Measurements from ENCODE around the gene KCNC1. TPM values are rescaled to one million over a fixed set of nuclear protein-coding genes. Genes with fewer than 3 reads are reported as not detected.

The KCNC1 gene
- not detected for total RNA-seq

DNA sequence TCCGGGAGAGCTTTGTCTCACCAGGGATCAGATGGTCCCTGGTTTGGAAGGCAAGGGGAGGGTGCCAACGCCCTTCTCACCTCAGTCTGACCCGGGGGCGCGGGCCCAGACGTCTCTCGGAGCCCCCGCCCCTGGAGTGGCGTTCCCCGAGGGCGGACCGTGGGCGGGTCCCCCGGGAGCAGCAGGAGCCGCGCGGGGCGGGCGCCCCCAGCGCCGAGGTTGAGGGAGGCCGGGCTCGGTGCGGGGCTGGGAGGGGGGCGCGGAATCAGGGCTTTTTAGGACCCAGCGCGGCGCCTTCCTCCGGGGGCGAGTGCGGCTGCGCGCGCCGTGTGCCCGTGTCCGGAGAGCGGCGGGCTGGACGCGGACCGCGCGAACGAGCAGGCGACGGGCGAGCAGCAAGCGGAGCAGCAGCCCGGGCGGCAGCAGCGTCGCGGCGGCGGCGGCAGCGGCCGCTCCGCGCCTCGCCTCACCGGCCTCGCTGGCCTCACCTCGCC is at the start of gene KCNC1:
Gene KCNC1, plus strand, starts transcription at position 364 of the 494 bp plus-strand sequence. CDS start 1,222 bp downstream, outside the sequence.
- peak in 1 of 2 donors; percentile 47 for DNase-seq (ENCODE audit: low spot score in 2 of 2)
- no peak within 1 kb of the TSS for H3K27ac Mint-ChIP-seq

DNA sequence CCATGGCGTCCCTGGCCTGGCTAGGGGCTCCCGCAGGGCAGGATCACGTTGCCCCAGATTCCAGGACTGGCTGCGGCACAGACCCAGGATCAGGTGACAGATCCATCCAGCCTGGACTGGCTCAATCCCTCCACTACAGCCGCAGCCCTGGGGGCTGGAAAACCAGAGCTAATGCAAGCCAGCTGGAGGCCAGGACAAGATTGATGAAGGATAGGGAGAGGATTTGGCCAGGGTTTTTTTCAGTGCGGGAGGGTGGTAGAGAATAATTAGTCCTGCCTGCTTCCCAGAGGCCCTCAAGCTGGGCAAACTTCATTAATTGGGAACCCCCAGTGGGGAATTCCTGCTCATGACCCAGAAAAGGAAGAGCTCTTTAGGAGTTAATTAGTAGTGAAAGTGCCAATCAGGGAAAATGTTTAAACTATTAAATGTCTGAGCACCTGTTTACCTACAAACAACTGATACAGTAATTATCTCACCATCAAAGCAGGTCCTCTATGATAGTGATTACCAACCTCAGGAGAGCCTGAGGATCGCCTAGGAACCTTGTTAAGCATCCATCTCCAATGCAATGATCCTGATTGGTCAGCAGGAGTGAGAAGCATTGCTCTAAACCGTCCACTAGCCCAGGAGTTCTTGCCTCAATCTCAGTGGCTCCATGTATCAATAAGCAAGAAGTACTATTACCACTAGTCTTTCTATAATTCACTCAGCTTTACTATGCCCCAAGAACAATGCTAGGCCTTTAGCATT is 48.2 kb upstream of the KCNC1 start:
- ATAC-seq (no peak), DNase-seq (ENCODE audit: low spot score in 2 of 2) (no peak)
- no peaks in the 10 kb centered on the region for H3K9me3 Mint-ChIP-seq
- H3K36me3 Mint-ChIP-seq: no peaks in the 10 kb centered on the region
- H3K27ac Mint-ChIP-seq: no peak overlapping the region

More for the DNA sequence above, at the start of gene KCNC1:
- Mint-ChIP-seq H3K36me3 (peaks cover 0 to 10% of the 10 kb centered on the region in 2 donors), H3K9me3 (no peaks in the 10 kb centered on the region)
- ATAC-seq: peak in 1 of 2 donors; percentile 3

GRCh38 chr11:17687946-17688670 is 46.5 kb upstream of the KCNC1 start:
- no peaks in the 10 kb centered on the region for H3K36me3 Mint-ChIP-seq
- ATAC-seq: no peak
- no peaks in the 10 kb centered on the region for H3K9me3 Mint-ChIP-seq
- no peak for DNase-seq (ENCODE audit: low spot score in 2 of 2)
- H3K27ac Mint-ChIP-seq: no peak overlapping the region

DNA sequence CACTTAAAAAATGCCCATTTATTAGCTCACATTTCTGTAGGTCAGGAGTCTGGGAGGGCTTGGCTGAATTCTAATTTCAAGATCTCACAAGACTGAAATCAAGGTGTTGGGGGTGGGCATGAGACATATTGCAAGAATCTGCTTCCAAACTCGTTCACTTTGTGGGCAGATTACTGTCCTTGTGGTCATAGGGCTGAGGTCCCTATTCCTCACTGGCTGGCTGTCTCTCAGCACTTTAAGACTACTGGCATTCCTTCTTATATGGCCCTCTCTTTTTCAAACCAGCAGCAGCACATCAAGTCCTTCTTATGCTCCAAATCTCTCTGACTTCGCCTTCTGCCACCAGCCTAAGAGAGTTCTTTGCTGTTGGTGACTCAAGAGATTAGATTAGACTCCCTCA is 43.0 kb upstream of the KCNC1 start:
- no peaks in the 10 kb centered on the region for H3K9me3 Mint-ChIP-seq
- H3K36me3 Mint-ChIP-seq: no peaks in the 10 kb centered on the region
- DNase-seq (ENCODE audit: low spot score in 2 of 2) (no peak), ATAC-seq (no peak)
- H3K27ac Mint-ChIP-seq: no peak overlapping the region

DNA sequence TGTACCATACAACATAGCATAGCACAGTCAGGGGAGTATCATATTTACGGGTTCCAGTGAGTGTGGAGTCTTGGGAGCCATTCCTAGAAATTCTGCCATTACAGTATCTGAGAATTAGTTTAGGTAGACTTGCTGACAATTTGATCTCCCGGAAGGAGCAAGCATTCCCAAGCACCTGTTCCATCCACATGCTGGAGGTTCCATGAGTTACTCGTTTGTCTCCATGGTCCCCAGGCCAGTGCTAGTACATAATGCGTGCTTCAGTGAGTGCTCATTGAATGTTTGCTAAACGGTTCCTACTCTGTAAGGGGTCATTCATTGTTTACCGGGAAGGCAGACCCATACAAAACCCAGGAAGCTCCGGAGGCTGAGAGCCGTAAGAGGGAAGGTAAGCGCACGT is 42.6 kb upstream of the KCNC1 start:
- no peak overlapping the region for H3K27ac Mint-ChIP-seq
- H3K36me3 Mint-ChIP-seq: no peaks in the 10 kb centered on the region
- ATAC-seq (no peak), DNase-seq (ENCODE audit: low spot score in 2 of 2) (no peak)
- no peaks in the 10 kb centered on the region for H3K9me3 Mint-ChIP-seq

GRCh38 chr11:17692931-17693330 is 41.6 kb upstream of the KCNC1 start:
- no peaks in the 10 kb centered on the region for H3K36me3 Mint-ChIP-seq
- H3K9me3 Mint-ChIP-seq: no peaks in the 10 kb centered on the region
- ATAC-seq (no peak), DNase-seq (ENCODE audit: low spot score in 2 of 2) (no peak)
- H3K27ac Mint-ChIP-seq: no peak overlapping the region

DNA sequence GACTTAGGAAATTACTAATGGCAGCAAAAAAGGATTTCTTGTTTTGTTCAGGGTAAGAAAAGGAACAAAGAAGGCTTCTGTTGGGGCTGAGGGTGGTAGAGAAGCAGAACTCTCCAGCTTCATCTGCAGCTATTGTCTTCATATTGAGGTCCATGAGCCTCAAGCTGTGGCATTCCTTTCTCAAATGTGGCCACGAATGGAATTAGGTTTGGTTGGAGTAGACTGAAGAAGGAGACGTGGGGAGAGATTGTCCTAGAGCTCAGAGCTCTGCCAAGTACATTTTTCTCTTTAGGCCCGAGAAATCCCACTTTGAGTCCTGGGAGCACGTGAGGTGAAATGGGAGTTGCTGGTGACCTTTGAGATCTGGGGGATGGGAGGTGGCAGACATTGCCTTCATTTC is 41.0 kb upstream of the KCNC1 start:
- no peaks in the 10 kb centered on the region for H3K36me3 Mint-ChIP-seq
- ATAC-seq (no peak), DNase-seq (ENCODE audit: low spot score in 2 of 2) (no peak)
- no peak overlapping the region for H3K27ac Mint-ChIP-seq
- H3K9me3 Mint-ChIP-seq: no peaks in the 10 kb centered on the region

DNA sequence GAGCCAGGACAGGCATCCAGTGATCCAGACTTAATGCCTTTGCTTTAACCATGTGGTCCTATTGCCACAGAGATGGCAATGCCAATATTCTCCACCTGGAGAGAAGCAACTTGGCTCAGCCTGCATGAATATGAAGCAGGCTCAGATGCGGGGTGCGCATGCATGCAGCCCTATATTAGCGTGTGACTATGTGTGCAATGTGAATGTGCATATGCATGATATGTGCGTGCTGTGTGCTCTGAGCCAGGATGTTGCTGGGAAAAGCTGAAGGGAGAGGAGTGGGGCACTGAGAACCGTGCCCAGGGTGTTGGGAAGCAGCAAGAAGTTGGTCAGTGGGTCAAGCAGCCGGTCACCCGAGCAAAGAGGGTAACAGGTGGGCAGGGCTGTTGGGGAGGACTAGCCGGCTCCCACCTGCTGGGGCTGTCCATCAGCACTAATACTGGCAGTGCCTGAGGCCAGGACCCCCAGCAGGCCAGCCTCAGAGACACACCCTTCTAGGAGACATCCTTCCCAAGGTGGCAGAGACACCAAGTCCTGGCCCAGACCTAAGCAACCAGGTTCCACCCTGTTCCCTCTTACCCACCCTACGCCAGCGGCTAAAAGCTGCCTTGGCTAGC is 40.0 kb upstream of the KCNC1 start:
- DNase-seq (ENCODE audit: low spot score in 2 of 2): no peak
- Mint-ChIP-seq H3K36me3 (no peaks in the 10 kb centered on the region), H3K9me3 (no peaks in the 10 kb centered on the region), H3K27ac (no peak overlapping the region)
- ATAC-seq: no peak

- no peak for ATAC-seq
- H3K27ac Mint-ChIP-seq: no peak overlapping the region
- no peak for DNase-seq (ENCODE audit: low spot score in 2 of 2)
- no peaks in the 10 kb centered on the region for H3K9me3 Mint-ChIP-seq
- no peaks in the 10 kb centered on the region for H3K36me3 Mint-ChIP-seq
These were observed 38.8 kb upstream of the KCNC1 start for GRCh38 chr11:17695454-17696441.

- no peaks in the 10 kb centered on the region for H3K9me3 Mint-ChIP-seq
- ATAC-seq (no peak), DNase-seq (ENCODE audit: low spot score in 2 of 2) (no peak)
- no peaks in the 10 kb centered on the region for H3K36me3 Mint-ChIP-seq
- H3K27ac Mint-ChIP-seq: no peak overlapping the region
These were observed 37.8 kb upstream of the KCNC1 start for GRCh38 chr11:17696741-17697140.

DNA sequence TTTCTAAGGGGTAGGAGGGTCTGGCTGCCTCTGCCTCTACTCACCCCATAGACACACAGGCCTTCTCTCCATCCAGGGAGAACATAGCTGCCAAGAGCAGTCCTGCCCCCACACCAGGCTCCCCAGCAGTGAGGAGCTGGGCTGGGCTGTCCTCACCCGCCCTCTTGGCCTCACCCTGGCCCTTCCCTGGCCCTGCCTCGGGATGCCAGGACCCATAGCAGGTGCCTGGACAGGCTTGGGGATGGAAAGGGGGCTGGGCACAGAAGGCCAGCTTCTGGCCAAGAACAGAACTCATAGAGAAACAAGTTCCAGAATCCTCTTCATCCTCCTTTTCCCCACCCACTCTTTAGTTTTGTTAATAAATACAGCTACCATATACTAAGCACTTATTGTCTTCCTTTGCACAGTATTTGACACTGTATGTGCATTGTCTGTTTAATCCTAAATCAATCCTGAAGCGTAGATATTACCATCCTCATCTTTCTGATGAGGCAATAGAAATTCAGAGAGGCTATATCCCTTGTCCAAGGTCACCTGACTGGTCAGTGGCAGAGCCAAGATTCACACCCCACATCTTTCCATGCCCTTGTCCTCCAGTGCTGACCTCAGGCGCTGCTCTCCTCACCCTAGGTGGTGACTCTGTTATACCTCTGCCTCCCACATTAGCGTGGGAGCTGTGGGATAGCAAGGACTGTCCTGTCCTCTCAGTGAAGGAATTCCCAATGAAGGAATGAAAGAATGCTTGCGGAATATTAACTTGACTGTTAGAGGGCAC is 37.2 kb upstream of the KCNC1 start:
- Mint-ChIP-seq H3K27ac (no peak overlapping the region), H3K36me3 (no peaks in the 10 kb centered on the region), H3K9me3 (no peaks in the 10 kb centered on the region)
- ATAC-seq (no peak), DNase-seq (ENCODE audit: low spot score in 2 of 2) (no peak)

GRCh38 chr11:17699147-17700114 is 35.1 kb upstream of the KCNC1 start:
- DNase-seq (ENCODE audit: low spot score in 2 of 2) (no peak), ATAC-seq (no peak)
- H3K27ac Mint-ChIP-seq: no peak overlapping the region
- H3K36me3 Mint-ChIP-seq: peaks cover 0 to 7% of the 10 kb centered on the region in 2 donors
- H3K9me3 Mint-ChIP-seq: peaks cover 6 to 7% of the 10 kb centered on the region in 2 donors

DNA sequence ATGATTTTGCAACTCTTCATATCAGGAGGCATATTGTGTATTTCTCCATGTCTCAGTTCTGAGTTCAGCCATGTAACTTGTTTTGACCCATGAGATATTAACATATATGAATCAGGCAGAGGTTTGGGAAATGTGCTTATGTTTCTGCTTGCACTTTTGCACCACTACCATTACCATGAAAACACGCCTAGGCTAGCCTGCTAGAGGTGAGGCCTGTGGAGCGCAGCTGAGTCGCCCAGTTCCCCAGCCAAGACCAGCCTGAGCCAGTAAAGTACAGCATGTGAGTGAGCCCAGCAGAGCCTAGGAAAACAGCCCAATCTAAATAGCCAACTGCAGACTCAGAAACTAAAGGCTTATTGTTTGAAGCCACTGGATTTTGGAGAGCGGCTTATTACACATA is 33.6 kb upstream of the KCNC1 start:
- Mint-ChIP-seq H3K27ac (no peak overlapping the region), H3K36me3 (peaks cover 0 to 7% of the 10 kb centered on the region in 2 donors), H3K9me3 (peaks cover 6 to 7% of the 10 kb centered on the region in 2 donors)
- DNase-seq (ENCODE audit: low spot score in 2 of 2) (no peak), ATAC-seq (no peak)

GRCh38 chr11:17702876-17703275 is 31.7 kb upstream of the KCNC1 start:
- DNase-seq (ENCODE audit: low spot score in 2 of 2) (no peak), ATAC-seq (no peak)
- H3K36me3 Mint-ChIP-seq: peaks cover 0 to 7% of the 10 kb centered on the region in 2 donors
- H3K27ac Mint-ChIP-seq: no peak overlapping the region
- H3K9me3 Mint-ChIP-seq: peaks cover 6 to 7% of the 10 kb centered on the region in 2 donors

DNA sequence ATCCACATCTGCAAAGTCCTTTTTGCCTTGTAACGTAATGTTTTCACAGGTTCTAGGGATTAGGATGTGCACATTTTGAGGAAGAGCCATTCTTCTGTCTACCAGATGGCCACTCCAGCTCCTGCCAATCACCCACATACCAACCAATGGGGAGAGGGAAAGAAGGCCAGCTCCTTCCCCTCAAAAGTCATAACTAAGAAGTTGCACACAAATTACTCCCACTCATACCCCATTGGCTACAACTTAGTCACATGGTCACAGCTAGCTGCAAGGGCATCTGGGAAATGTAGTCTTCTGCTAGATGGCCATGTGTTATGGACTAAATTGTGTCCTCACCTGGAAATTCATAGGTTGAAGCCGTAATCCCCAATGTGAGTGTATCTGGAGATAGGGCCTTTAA is 30.6 kb upstream of the KCNC1 start:
- Mint-ChIP-seq H3K9me3 (peaks cover 6 to 7% of the 10 kb centered on the region in 2 donors), H3K27ac (no peak overlapping the region), H3K36me3 (peaks cover 0 to 7% of the 10 kb centered on the region in 2 donors)
- DNase-seq (ENCODE audit: low spot score in 2 of 2) (no peak), ATAC-seq (no peak)
